Raji (cell line): ENCODE measurements around the gene EPHB6.

Source experiments
- POLR2A ChIP-seq: IDR thresholded peaks from 2 replicates; pipeline ENCODE4 v1.6.1; 2011; ENCODE audit warnings: low read depth, low read length, control low read depth; ENCODE audit not compliant: insufficient read depth

The EPHB6 gene

DNA sequence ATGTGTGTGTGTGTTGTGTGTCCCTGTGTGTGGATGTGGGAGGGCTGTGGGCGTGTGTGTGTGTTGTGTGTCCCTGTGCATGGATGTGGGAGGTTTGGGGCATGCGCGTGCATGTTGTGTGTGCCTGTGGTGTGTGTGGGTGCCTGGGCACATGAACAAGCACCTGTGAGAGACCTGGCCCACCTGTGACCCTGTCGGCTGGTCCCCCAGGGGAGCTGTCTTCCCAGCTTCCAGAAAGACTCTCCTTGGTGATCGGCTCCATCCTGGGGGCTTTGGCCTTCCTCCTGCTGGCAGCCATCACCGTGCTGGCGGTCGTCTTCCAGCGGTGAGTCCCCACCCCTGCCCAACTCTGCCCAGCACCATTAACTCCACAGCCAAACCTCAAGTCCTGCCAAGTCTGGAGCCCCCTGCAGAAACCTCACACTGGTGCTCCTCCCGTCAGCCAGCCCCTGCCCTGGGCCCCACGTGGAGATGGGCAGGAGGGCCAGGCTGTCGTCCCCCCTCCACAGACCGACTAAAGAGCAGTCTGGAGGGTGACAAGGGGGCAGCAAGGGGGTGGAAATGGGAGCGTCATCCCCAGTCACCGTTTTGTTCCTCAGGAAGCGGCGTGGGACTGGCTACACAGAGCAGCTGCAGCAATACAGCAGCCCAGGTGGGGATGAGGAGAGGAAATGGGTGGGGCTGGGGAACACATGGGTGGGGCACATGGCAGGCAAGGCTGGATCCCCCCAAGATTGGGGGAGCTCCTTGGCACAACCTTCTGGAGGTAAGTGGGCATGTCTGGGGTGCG, 12.7 kb downstream of the EPHB6 start:
- no peak for TF ChIP-seq POLR2A

DNA sequence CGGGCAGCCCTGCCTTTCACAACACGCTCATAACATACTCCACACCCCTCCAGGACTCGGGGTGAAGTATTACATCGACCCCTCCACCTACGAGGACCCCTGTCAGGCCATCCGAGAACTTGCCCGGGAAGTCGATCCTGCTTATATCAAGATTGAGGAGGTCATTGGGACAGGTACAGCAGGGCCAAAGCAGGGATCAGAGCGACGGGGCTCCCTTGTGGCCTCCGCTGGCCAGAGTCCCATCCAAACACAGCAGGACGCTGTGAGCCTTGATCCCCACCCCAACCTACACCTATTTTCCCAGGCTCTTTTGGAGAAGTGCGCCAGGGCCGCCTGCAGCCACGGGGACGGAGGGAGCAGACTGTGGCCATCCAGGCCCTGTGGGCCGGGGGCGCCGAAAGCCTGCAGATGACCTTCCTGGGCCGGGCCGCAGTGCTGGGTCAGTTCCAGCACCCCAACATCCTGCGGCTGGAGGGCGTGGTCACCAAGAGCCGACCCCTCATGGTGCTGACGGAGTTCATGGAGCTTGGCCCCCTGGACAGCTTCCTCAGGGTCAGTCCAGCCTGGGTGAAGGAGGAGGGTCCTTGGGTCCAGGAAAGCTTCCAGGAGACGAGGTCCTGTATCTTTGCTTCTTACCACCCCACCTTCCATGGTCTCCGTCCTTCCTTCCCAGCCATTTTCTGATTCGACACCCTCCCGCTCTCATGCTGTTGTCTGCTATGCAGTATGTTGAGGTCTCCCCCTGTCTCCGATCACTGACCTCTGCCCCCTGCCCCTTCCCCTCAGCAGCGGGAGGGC, 13.5 kb downstream of the EPHB6 start:
- TF ChIP-seq POLR2A = no peak

- TF ChIP-seq POLR2A = no peak
Observed at GRCh38 chr7:142868986-142869415, 14.1 kb downstream of the EPHB6 start.

DNA sequence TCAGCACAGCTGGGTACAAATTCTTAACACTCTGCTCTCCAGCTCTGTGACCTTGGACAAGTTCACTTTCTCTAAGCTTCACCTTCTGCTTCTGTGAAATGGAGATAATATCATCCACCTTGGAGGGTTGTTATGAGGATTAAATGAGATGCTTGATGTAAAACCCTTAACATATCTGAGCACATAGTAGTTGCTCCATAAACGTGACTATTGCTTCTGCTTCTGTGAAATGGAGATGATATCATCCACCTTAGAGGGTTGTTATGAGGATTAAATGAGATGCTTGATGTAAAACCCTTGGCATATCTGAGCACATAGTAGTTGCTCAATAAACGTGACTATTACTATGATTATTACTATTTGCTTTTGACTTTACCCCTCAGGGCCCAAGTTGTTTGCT, 14.6 kb downstream of the EPHB6 start:
- TF ChIP-seq POLR2A = no peak

- TF ChIP-seq POLR2A = no peak
Observed at GRCh38 chr7:142870147-142870559, 15.3 kb downstream of the EPHB6 start.

DNA sequence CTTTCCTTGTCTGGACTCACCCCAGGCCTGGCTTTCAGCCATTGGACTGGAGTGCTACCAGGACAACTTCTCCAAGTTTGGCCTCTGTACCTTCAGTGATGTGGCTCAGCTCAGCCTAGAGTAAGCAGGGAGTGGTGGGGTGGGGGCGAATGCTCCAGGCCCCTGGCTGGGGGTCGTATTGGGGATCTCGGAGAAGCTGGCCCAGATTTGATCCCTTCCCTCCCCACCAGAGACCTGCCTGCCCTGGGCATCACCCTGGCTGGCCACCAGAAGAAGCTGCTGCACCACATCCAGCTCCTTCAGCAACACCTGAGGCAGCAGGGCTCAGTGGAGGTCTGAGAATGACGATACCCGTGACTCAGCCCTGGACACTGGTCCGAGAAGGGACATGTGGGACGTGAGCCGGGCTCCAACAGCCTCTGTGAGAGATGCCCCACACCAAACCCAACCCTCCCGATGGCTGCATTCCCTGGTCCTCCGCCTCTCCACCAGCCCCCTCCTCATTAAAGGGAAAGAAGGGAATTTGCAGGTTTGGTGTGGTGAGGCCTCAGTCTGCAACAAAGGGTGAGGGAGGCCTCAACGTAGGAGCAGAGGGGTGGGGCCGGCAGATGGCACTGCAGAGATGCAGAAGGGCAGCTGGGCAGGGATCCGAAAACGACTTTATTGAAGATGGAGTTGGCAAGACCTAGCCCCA, 15.8 kb downstream of the EPHB6 start:
- TF ChIP-seq POLR2A = no peak

- TF ChIP-seq POLR2A = no peak
Observed at GRCh38 chr7:142871260-142872105, 16.6 kb downstream of the EPHB6 start.

GRCh38 chr7:142872106-142872675, 17.3 kb downstream of the EPHB6 start:
- TF ChIP-seq POLR2A = no peak

DNA sequence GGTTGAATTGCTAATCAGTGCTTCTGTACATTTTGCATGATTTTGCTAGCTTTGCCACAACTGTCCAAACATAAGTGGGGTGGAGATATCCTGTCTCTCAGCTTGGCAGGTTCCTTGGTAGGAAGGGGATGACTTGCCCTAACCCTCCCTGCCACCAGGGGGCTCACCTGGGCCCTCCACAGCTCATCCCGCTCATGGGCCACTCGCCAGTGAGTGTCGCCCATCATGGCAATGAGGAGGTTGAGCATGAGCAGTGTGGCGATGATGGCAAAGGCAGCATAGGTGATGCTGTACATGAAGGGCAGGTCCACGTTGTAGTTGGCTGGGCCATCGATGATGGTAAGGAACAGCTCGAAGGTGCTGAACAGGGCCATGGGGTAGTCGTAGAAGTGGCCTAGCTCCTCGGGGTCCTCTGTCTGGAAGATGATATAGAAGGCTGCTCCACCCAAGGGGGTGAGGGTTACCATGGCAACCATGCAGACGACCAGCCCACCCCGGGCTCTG, 18.5 kb downstream of the EPHB6 start:
- TF ChIP-seq POLR2A = no peak

GRCh38 chr7:142873871-142874270, 19.0 kb downstream of the EPHB6 start:
- TF ChIP-seq POLR2A = no peak

- TF ChIP-seq POLR2A = no peak
Observed at GRCh38 chr7:142874409-142874808, 19.5 kb downstream of the EPHB6 start.

GRCh38 chr7:142874837-142875236, 20.0 kb downstream of the EPHB6 start:
- no peak for TF ChIP-seq POLR2A

- no peak for TF ChIP-seq POLR2A
Observed at GRCh38 chr7:142875456-142875855, 20.6 kb downstream of the EPHB6 start.
